ENCODE data around the gene AMBRA1. TPM values are rescaled to one million over a fixed set of nuclear protein-coding genes. Genes with fewer than 3 reads are reported as not detected.

The AMBRA1 gene
- total RNA-seq, 3 donors from 2014 or later: 32.5 to 38.9 (median 34.1) TPM

GRCh38 chr11:46554213-46555147 is 39.3 kb downstream of the AMBRA1 start:
- Histone ChIP-seq H3K9me3 (no peaks in the 10 kb centered on the region), H3K36me3 (no peaks in the 10 kb centered on the region), H3K27me3 (no peaks in the 10 kb centered on the region), H3K4me3 (no peak overlapping the region), H3K27ac (peak overlapping the region; percentile 92 to 96), H3K4me1 (peaks cover 0 to 14% of the 10 kb centered on the region in 2 donors)
- intact Hi-C loops (cut with DNase I; ENCODE audit: low total_unique reads): no loop called here
- no peak for DNase-seq (ENCODE audit: low spot score in 2 of 2)
- TF ChIP-seq CTCF (IDR thresholded peaks at IDR 0.05): no peak
- no peak for TF ChIP-seq POLR2AphosphoS5 (IDR thresholded peaks at IDR 0.05)
- TF ChIP-seq POLR2A (IDR thresholded peaks at IDR 0.05): no peak

GRCh38 chr11:46553814-46554212 is 40.0 kb downstream of the AMBRA1 start:
- H3K4me3 ChIP-seq: peak overlapping the region in 1 of 3 donors; percentile 4
- no peaks in the 10 kb centered on the region for H3K27me3 ChIP-seq
- no peaks in the 10 kb centered on the region for H3K36me3 ChIP-seq
- no peak for DNase-seq (ENCODE audit: low spot score in 2 of 2)
- TF ChIP-seq CTCF (IDR thresholded peaks at IDR 0.05): no peak
- no peak for TF ChIP-seq POLR2A (IDR thresholded peaks at IDR 0.05)
- no peak for TF ChIP-seq POLR2AphosphoS5 (IDR thresholded peaks at IDR 0.05)
- intact Hi-C loops (cut with DNase I; ENCODE audit: low total_unique reads): no loop called here
- peak overlapping the region; percentile 92 to 96 for H3K27ac ChIP-seq
- no peaks in the 10 kb centered on the region for H3K9me3 ChIP-seq
- peaks cover 0 to 14% of the 10 kb centered on the region in 2 donors for H3K4me1 ChIP-seq

DNA sequence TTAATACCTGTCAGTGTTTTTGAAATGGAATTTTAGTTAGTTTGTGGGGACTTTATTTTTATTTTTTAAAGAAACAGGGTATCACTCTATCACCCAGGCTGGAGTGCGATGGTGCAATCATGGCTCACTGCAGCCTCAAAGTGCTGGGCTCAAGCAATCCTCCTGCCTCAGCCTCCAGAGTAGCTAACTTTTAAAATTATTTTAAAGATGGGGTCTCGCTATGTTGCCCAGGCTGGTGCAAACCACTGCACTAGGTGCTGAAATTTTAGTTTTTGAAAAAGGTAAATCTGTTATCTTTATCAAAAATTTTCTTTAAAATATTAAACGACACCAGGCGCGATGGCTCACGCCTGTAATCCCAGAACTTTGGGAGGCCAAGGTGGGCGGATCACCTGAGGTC is 42.6 kb downstream of the AMBRA1 start:
- H3K9me3 ChIP-seq: no peaks in the 10 kb centered on the region
- DNase-seq (ENCODE audit: low spot score in 2 of 2): no peak
- TF ChIP-seq POLR2AphosphoS5 (IDR thresholded peaks at IDR 0.05) (no peak), CTCF (IDR thresholded peaks at IDR 0.05) (no peak), POLR2A (IDR thresholded peaks at IDR 0.05) (no peak)
- H3K27me3 ChIP-seq: no peaks in the 10 kb centered on the region
- H3K36me3 ChIP-seq: no peaks in the 10 kb centered on the region
- intact Hi-C loops (cut with DNase I; ENCODE audit: low total_unique reads): no loop called here
- no peak overlapping the region for H3K4me3 ChIP-seq
- H3K27ac ChIP-seq: peak overlapping the region in 1 of 2 donors; percentile 44
- peaks cover 0 to 14% of the 10 kb centered on the region in 2 donors for H3K4me1 ChIP-seq

DNA sequence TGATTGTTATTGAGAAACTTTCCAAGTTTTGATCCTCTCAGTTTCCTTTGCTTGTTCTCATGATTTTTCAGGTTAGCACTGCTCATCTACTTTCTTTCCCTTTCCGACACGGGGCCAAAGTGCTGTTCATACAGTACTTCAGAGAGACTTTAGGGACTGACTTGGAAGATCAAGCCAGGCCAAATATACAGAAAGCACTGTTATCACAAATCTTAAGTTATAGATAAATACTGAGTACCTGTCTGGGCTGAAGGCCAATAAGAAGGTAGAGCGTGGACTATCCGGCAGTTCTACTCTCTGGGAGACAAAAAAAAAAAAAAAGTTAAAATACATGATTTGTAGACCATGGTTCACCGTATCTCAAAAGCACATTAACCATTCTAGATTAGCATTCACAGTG is 46.2 kb downstream of the AMBRA1 start:
- H3K9me3 ChIP-seq: no peaks in the 10 kb centered on the region
- no peaks in the 10 kb centered on the region for H3K4me1 ChIP-seq
- intact Hi-C loops (cut with DNase I; ENCODE audit: low total_unique reads): no loop called here
- H3K36me3 ChIP-seq: no peaks in the 10 kb centered on the region
- no peaks in the 10 kb centered on the region for H3K27me3 ChIP-seq
- no peak for DNase-seq (ENCODE audit: low spot score in 2 of 2)
- TF ChIP-seq POLR2AphosphoS5 (IDR thresholded peaks at IDR 0.05) (no peak), CTCF (IDR thresholded peaks at IDR 0.05) (no peak), POLR2A (IDR thresholded peaks at IDR 0.05) (no peak)
- no peak overlapping the region for H3K27ac ChIP-seq
- H3K4me3 ChIP-seq: no peak overlapping the region

GRCh38 chr11:46543564-46543963 is 50.3 kb downstream of the AMBRA1 start:
- no peak overlapping the region for H3K27ac ChIP-seq
- TF ChIP-seq POLR2AphosphoS5 (IDR thresholded peaks at IDR 0.05) (no peak), POLR2A (IDR thresholded peaks at IDR 0.05) (no peak), CTCF (IDR thresholded peaks at IDR 0.05) (no peak)
- no peak for DNase-seq (ENCODE audit: low spot score in 2 of 2)
- no peaks in the 10 kb centered on the region for H3K36me3 ChIP-seq
- no peaks in the 10 kb centered on the region for H3K27me3 ChIP-seq
- H3K4me1 ChIP-seq: peaks cover 0 to 5% of the 10 kb centered on the region in 2 donors
- intact Hi-C loops (cut with DNase I; ENCODE audit: low total_unique reads): no loop called here
- H3K4me3 ChIP-seq: no peak overlapping the region
- H3K9me3 ChIP-seq: no peaks in the 10 kb centered on the region

Measured in breast epithelium (tissue), 4 donors.